ENCODE measurements around the gene RNF220. TPM values are rescaled to one million over a fixed set of nuclear protein-coding genes. Genes with fewer than 3 reads are reported as not detected.

The RNF220 gene
- total and polyA plus RNA-seq, 2 donors (not counting 3 experiments of a cell fraction or from before 2014, with no cell fraction given), result 62.7 to 66.6 TPM

- dilution Hi-C loops (cut with MboI; ENCODE audit: extremely low pct_ligation_motif_present, low sequenced_read_pairs), result no loop called here
- no peak for TF ChIP-seq EZH2 (IDR thresholded peaks at IDR 0.05; ENCODE audit: borderline replicate concordance, low read depth, low read length, severe bottlenecking)
- no peak for TF ChIP-seq POLR2A (IDR thresholded peaks at IDR 0.05; ENCODE audit: low read depth, low read length)
- no peak for TF ChIP-seq POLR2AphosphoS5 (IDR thresholded peaks at IDR 0.05; ENCODE audit: insufficient read depth, low read depth, low read length)
- no peak for TF ChIP-seq MAX (IDR thresholded peaks at IDR 0.05; ENCODE audit: insufficient read depth, insufficient read length)
- no peak for TF ChIP-seq CTCF (IDR thresholded peaks at IDR 0.05; ENCODE audit: extremely low read depth in 1 of 2, insufficient read depth in 1 of 2, low read depth in 1 of 2, low read length in 2 of 2)
- TF ChIP-seq FOS (IDR thresholded peaks at IDR 0.05; ENCODE audit: borderline replicate concordance, insufficient read depth, low read length), result no peak
- TF ChIP-seq JUN (IDR thresholded peaks at IDR 0.05; ENCODE audit: borderline replicate concordance, insufficient read depth, insufficient read length, low read depth), result no peak
Observed at GRCh38 chr1:44678626-44679025, 273.6 kb downstream of the RNF220 start.

More at GRCh38 chr1:44678626-44679025, 273.6 kb downstream of the RNF220 start:
- no peak overlapping the region for H3K4me2 ChIP-seq (ENCODE audit: insufficient read depth, low read length)
- no peaks in the 10 kb centered on the region for H3K36me3 ChIP-seq (ENCODE audit: control insufficient read depth in 2 of 2, extremely low read depth in 1 of 2, insufficient read depth in 2 of 2, low read length in 2 of 2)
- H2AFZ ChIP-seq (ENCODE audit: low read depth, low read length), result no peak overlapping the region
- POLR2A ChIA-PET, result no interaction called here
- no peak overlapping the region for H3K9ac ChIP-seq (replicated peaks; ENCODE audit: extremely low read depth, insufficient read depth, low read length)
- H3K27me3 ChIP-seq (ENCODE audit: control insufficient read depth in 2 of 2, insufficient read depth in 2 of 2, low read length in 2 of 2), result peaks cover 0 to 4% of the 10 kb centered on the region in 2 experiments
- CTCF ChIA-PET, result no interaction called here
- H3K4me3 ChIP-seq (replicated peaks in 1 of 3; ENCODE audit: insufficient read depth in 1 of 3, low read depth in 1 of 3, low read length in 3 of 3), result no peak overlapping the region
- no TSS peak for BruUV-seq (replicated peaks)
- H3K4me1 ChIP-seq (ENCODE audit: control insufficient read depth, extremely low read depth, insufficient read depth, low read length), result peaks cover 22% of the 10 kb centered on the region
- FAIRE-seq (no peak), DNase-seq (ENCODE audit: low read depth, low spot score) (no peak)
- intact Hi-C loops (cut with micrococcal nuclease), result no loop called here
- H3K27ac ChIP-seq (ENCODE audit: insufficient read depth, low read depth, low read length), result no peak overlapping the region
- H3K9me3 ChIP-seq (replicated peaks; ENCODE audit: control insufficient read depth, insufficient read depth, low read length), result no peaks in the 10 kb centered on the region
- H3K79me2 ChIP-seq (ENCODE audit: control insufficient read depth, insufficient read depth, low read length), result no peaks in the 10 kb centered on the region
- no peaks in the 10 kb centered on the region for H3K9me1 ChIP-seq (replicated peaks; ENCODE audit: control insufficient read depth, extremely low read depth, insufficient read depth, low read length)
- no peaks in the 10 kb centered on the region for H4K20me1 ChIP-seq (replicated peaks; ENCODE audit: control insufficient read depth, extremely low read depth, insufficient read depth, low read length)
